Vagina (tissue), 2 donors: ENCODE results near the gene GRAMD1C.

Experiments used
- POLR2A ChIP-seq, 2 donors: fragments of 450-650 bp; IDR thresholded peaks; one replicate each; pipeline ENCODE4 v1.6.1; 2017; ENCODE audit warnings: antibody characterized with exemption in 2 of 2, mild to moderate bottlenecking in 2 of 2, moderate library complexity in 2 of 2
- POLR2AphosphoS5 ChIP-seq, 2 donors: sonication (generic); formaldehyde crosslinking; IDR thresholded peaks; one replicate each; pipeline ENCODE4 v1.9.0; 2017; ENCODE audit warnings: antibody characterized with exemption in 2 of 2, mild to moderate bottlenecking in 2 of 2, low read depth in 1 of 2; ENCODE audit not compliant: insufficient read depth in 1 of 2
- TF ChIP-seq, protein P1 (sequence below), 3 experiments: fragments of 450-650 bp in 2 of 3; fragments of 200-600 bp in 1 of 3; sonication (generic) in 1 of 3; IDR thresholded peaks; one replicate each; pipeline ENCODE4 v1.5.1; 2017 to 2019; ENCODE audit warnings: antibody characterized with exemption in 3 of 3, mild to moderate bottlenecking in 2 of 3, moderate library complexity in 2 of 3

DNA sequence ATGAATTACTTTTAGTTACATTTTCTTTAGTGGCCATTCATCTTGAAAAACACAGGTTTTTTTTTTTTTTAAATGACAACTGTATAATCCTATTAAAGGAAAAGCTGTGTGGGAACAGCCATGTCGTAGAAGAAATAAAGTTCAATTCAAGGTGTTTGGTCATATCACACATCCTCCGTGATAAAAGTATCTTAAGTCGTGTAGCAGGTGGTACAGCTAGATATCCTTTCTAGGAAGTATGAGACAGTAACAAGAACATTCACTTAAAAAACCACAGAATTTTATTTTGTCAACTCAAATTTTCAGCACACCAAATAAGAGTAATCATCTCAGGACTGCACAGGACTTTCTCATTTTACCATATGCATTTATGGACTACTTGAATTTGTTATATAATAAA lies 125.3 kb downstream of the GRAMD1C start:
- TF ChIP-seq, protein P1, sequence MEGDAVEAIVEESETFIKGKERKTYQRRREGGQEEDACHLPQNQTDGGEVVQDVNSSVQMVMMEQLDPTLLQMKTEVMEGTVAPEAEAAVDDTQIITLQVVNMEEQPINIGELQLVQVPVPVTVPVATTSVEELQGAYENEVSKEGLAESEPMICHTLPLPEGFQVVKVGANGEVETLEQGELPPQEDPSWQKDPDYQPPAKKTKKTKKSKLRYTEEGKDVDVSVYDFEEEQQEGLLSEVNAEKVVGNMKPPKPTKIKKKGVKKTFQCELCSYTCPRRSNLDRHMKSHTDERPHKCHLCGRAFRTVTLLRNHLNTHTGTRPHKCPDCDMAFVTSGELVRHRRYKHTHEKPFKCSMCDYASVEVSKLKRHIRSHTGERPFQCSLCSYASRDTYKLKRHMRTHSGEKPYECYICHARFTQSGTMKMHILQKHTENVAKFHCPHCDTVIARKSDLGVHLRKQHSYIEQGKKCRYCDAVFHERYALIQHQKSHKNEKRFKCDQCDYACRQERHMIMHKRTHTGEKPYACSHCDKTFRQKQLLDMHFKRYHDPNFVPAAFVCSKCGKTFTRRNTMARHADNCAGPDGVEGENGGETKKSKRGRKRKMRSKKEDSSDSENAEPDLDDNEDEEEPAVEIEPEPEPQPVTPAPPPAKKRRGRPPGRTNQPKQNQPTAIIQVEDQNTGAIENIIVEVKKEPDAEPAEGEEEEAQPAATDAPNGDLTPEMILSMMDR (IDR thresholded peaks at IDR 0.05), result no peak
- TF ChIP-seq POLR2A (IDR thresholded peaks at IDR 0.05) (no peak), POLR2AphosphoS5 (IDR thresholded peaks at IDR 0.05; ENCODE audit: insufficient read depth in 1 of 2, low read depth in 1 of 2) (no peak)
